Lower leg skin (tissue), 3 donors: Measurements from ENCODE around the gene EIF4H.

Experiments
- CTCF ChIP-seq, 3 donors: fragments of 450-650 bp; IDR thresholded peaks; one replicate each; pipeline ENCODE4 v1.5.1; 2016; ENCODE audit warnings: antibody characterized with exemption in 3 of 3, mild to moderate bottlenecking in 3 of 3, moderate library complexity in 2 of 3
- POLR2A ChIP-seq, 2 donors: fragments of 450-650 bp; IDR thresholded peaks; one replicate each; pipeline ENCODE4 v1.6.1; 2016 to 2017; ENCODE audit warnings: antibody characterized with exemption in 2 of 2, mild to moderate bottlenecking in 1 of 2, moderate library complexity in 1 of 2

DNA sequence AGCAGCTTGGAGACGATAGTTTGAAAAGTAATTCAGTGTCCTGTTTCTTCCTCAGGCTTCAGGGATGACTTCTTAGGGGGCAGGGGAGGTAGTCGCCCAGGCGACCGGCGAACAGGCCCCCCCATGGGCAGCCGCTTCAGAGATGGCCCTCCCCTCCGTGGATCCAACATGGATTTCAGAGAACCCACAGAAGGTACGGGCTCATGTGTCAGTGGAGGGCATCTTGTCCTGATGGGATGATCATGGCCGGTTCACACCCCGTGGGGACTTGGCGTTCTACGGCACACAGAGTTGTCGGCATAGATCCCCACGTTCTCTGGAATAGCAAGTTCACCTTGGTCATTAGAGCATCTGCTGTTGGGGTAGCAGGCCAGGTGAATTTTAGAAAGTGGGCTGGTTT lies 20.5 kb downstream of the EIF4H start:
- no peak for TF ChIP-seq POLR2A (IDR thresholded peaks at IDR 0.05)
- no peak for TF ChIP-seq CTCF (IDR thresholded peaks at IDR 0.05)
